GM19455 (cell line): ENCODE measurements around the gene APOL6.
"Not testable (repeated sequence)": the region's sequence is repeated elsewhere in the genome, so short reads cannot be mapped to it uniquely, and the experiment has no call there.

Experiments
- ATAC-seq: cut with Tn5 transposase; IDR thresholded peaks from one replicate; pipeline ENCODE4 v1.9.1; 2021; ENCODE audit not compliant: unreplicated experiment

The APOL6 gene

GRCh38 chr22:35634943-35635540, 13.2 kb upstream of the APOL6 start:
- ATAC-seq = no peak

- no peak for ATAC-seq
Observed at GRCh38 chr22:35637254-35637653, 11.0 kb upstream of the APOL6 start.

GRCh38 chr22:35638001-35638400, 10.2 kb upstream of the APOL6 start:
- ATAC-seq = no peak

GRCh38 chr22:35638410-35638809, 9.8 kb upstream of the APOL6 start:
- ATAC-seq = no peak

GRCh38 chr22:35641494-35642120, 6.6 kb upstream of the APOL6 start:
- ATAC-seq = no peak

DNA sequence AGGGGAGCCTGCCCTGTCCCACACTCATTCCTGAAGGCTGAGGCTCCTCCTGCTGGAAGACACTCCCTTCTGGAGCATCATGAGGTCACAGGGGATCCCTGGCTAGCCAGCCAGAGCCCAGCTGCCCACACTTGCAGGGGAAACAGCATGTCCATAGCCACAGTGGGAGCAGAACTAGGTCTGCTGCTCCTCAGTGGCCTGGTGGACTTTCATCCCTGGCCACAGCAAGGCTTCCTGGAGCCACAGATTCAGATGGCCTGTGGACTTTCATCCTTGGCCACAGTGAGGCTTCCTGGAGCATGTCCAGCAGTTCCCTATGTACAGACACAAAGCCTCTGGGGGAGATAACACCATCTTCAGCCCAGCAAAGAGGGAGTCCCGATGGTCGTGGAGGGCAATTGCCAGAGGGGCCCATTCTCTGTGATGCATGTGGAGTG, 5.9 kb upstream of the APOL6 start:
- ATAC-seq = no peak

GRCh38 chr22:35643991-35644390, 4.3 kb upstream of the APOL6 start:
- ATAC-seq = no peak

DNA sequence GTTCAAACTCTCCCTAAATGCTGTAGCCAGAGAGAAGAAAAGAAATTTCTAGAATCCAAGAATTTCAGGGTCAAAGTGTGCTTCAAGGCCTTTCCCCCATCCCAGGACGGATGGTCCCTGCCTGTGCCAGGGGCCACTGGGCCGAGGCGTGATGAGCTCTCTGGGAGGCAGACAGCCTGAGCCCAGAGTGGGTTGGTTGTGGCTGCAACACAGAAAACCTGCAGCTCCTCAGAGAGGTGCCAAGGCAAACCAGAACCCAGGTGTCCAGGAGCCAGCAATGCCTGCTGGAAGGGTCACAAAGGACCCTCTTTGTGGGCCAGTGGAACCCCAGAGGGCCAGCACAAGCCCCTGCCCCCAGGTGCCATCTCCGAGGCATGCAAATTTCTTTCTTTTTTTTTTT, 2.6 kb upstream of the APOL6 start:
- no peak for ATAC-seq

DNA sequence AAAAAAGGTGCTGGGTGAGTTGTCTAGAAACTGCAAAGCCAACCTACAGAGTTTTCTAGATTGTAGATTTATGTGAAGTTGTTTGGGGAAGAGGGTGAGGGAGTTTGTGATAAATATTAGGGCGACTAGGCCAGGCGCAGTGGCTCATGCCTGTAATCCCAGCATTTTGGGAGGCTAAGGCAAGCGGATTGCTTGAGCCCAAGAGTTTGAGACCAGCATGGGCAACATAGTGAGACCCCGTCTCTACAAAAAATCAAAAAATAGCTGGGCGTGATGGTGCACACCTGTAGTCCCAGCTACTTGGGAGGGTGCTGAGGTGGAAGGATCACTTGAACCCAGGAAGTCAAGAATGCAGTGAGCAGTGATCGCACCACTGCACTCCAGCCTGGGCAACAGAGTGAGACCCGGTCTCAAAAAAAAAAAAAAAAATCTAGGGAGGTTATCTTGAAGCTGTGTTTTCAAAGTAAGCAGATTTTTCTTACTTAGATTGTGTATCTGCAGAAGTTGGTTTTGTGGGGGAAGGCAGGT, 844 bp downstream of the APOL6 start:
- ATAC-seq = no peak

DNA sequence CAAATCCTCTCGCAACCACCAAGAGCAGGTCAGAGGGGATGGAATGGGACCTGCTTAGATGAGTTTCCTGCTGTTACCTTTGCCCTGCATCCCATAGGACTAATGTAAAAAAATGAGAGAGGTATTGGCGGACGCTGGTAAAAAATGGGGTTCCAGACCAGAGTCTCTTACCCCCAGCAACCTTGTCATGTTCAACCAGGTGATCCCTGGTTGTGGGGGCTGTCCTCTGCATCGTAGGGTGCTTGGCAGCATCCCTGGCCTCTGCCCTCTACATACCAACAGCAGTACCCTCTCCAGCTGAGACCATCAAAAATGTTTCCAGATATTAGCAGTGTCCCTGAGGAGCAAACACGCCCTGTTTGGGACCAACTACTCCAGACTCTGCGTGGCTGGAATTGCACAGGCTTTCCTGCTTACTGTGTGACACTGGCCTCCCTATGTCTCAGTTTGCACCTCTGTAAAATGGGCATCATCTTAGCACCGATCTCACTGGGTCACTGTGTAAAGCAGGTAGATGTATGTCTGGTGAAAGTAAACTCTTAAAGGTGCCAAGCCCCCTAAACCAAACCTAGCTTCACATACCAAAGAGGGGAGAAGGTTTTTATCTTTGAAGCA, 1.5 kb downstream of the APOL6 start:
- ATAC-seq = no peak

DNA sequence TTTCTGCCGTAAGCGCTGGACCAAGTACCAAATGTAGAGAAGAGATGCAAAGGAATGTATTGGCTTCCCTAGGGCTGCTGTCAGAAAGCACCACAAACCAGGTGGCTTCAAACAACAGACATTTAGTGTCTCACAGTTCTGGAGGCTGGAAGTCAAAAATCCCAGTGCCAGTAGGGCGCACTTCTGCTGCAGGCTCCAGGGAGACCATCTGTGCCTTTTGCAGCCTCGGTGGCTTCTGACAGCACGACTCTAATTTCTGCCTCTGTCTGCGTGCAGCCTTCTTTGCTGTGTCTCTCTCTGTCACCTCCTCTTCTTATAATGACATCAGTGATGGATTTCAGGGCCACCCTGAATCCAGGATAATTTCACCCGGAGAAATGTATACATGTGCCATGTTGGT, 2.8 kb downstream of the APOL6 start:
- no peak for ATAC-seq

GRCh38 chr22:35653824-35654223, 5.6 kb downstream of the APOL6 start:
- ATAC-seq = no peak

DNA sequence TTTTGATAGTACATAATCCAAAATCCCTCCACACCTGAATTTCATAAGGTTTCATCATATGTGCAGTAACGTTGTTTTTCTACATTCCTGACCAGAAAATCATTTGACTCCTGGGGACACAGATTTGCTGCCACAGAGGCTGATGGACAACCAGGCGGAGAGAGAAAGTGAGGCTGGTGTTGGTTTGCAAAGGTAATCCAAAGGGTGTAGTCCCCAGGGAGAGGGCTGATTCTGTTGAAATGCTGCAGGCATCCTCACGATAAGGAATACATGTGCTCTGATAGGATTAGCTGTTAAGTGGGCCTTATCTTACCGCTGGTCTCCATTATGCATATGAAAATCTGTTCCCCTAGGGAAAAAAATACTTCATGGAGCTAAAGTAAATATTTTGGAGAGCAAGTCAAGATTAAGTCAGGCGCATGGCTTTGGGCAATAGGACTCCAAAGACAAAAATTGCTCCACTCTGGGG, 8.1 kb downstream of the APOL6 start:
- ATAC-seq = no peak

DNA sequence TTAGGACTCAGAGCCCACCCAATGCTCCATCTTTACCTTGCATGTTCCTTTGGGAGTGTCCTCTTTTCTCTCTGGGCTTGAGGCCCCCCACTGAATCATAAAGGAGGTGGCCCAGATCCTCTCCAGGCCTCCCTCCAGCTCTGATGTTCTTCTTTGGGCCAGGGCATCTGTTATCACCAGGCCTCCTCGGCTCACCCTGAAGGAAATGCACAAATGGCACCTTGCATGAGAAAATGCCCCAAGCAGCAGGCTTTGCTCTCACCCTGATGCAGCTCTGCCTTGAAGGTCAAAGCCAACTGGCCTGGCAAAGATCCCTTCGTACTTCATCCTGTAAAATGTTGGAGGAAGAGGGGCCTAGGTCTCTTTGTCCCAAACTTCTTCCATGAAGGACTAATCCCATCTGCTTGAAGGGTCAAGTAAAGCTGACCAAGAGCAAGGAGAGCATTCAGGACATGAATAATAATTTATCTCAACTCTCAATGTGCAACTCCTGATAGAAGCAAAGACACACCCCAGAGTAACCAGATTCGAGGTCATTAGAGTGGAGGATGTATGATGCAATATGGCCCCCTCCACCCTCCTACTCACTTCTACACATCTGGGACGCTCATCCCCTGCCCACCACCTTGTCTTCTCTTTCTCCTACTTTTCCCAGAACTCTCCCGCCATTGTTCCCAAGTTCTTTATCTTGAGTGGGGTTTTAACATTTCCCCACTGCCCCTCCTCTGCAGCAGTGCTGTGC, 9.5 kb downstream of the APOL6 start:
- no peak for ATAC-seq

- no peak for ATAC-seq
Observed at GRCh38 chr22:35660291-35661127, 12.3 kb downstream of the APOL6 start.

- no peak for ATAC-seq
Observed at GRCh38 chr22:35661464-35661863, 13.2 kb downstream of the APOL6 start.

DNA sequence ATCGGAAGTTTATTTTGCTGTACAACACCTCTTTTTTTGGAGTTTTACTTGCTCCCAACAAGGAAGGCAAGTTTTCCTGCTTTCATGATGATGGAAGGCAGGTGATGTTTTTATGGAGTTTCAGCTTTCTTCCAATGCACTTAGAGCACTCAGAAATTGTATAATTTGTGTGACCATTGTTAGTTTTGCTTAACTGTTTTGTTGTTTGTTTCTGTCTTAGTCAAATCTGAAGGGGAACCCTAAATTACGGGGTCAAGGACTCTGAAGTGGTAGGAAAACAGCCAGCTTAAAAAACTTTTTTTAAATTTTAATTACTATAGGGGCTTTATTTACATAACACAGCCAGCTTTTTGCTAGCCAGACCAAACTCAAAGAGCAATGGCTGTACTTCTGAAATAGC, 14.7 kb downstream of the APOL6 start:
- no peak for ATAC-seq

- ATAC-seq = no peak
Observed at GRCh38 chr22:35663371-35663770, 15.1 kb downstream of the APOL6 start.

- ATAC-seq = no peak
Observed at GRCh38 chr22:35664955-35665587, 16.8 kb downstream of the APOL6 start.

- not testable (repeated sequence) for ATAC-seq
Observed at GRCh38 chr22:35666699-35667098, 18.5 kb downstream of the APOL6 start.
